OCI-LY7 (cell line): Measurements from ENCODE around the gene ARRDC2. TPM values are rescaled to one million over a fixed set of nuclear protein-coding genes. Genes with fewer than 3 reads are reported as not detected.

Source experiments
- BruUV-seq: library from RNA; stranded (reverse); fragments of 400-500 nt; replicated peaks from 2 replicates; lab custom pipeline; 2021; lab: Mats Ljungman, UMichigan
- CTCF ChIA-PET: fragments of 300-600 bp; sonication (Branson Sonifier 250); formaldehyde crosslinking; loops from one replicate; lab custom pipeline; 2022; ENCODE audit warnings: antibody characterized with exemption; ENCODE audit not compliant: unreplicated experiment; lab: Charles Lee
- POLR2A ChIA-PET: fragments of 300-600 bp; sonication (Branson Sonifier 250); formaldehyde crosslinking; loops from one replicate; lab custom pipeline; 2022; ENCODE audit warnings: antibody characterized with exemption; lab: Charles Lee
- DNase-seq: peaks from one replicate; pipeline ENCODE4 v3.0.0-alpha.2; 2015; ENCODE audit warnings: low spot score
- H2AFZ ChIP-seq: fragments of 200-600 bp; sonication (generic), shearing (Covaris generic); 2 replicates; pipeline ENCODE4 v1.6.1; 2014; ENCODE audit warnings: mild to moderate bottlenecking, antibody characterized with exemption, low read length, moderate library complexity
- H3K27ac ChIP-seq: fragments of 200-600 bp; sonication (generic); 2 replicates; pipeline ENCODE4 v1.5.1; 2014; ENCODE audit warnings: mixed run types, low read depth, mild to moderate bottlenecking, moderate library complexity, low read length, inconsistent platforms; ENCODE audit not compliant: poor library complexity, severe bottlenecking
- H3K36me3 ChIP-seq: fragments of 200-600 bp; sonication (generic); 2 replicates; pipeline ENCODE4 v1.6.1; 2014; ENCODE audit warnings: mild to moderate bottlenecking, antibody characterized with exemption, low read length, moderate library complexity, mixed read lengths; ENCODE audit not compliant: insufficient read depth
- H3K4me1 ChIP-seq: fragments of 200-600 bp; sonication (generic); 2 replicates; pipeline ENCODE4 v1.5.1; 2014; ENCODE audit warnings: mild to moderate bottlenecking, low read length; ENCODE audit not compliant: insufficient read depth, poor library complexity, severe bottlenecking
- H3K4me2 ChIP-seq: fragments of 200-600 bp; sonication (generic); 2 replicates; pipeline ENCODE4 v1.6.1; 2014; ENCODE audit warnings: mild to moderate bottlenecking, low read length
- H3K4me3 ChIP-seq: fragments of 200-600 bp; sonication (generic); 2 replicates; pipeline ENCODE4 v1.5.1; 2014; ENCODE audit warnings: mild to moderate bottlenecking, low read depth, low read length; ENCODE audit not compliant: poor library complexity, severe bottlenecking
- H3K79me2 ChIP-seq: fragments of 200-600 bp; sonication (generic); 2 replicates; pipeline ENCODE4 v1.6.1; 2016; ENCODE audit warnings: low read depth, mild to moderate bottlenecking, low read length, moderate library complexity, mixed read lengths; ENCODE audit not compliant: insufficient read depth
- H3K9me2 ChIP-seq: fragments of 200-600 bp; sonication (generic); 2 replicates; pipeline ENCODE4 v1.6.1; 2016; ENCODE audit warnings: mild to moderate bottlenecking, low read length, mixed read lengths; ENCODE audit not compliant: insufficient read depth
- H3K9me3 ChIP-seq: fragments of 200-600 bp; sonication (generic); 2 replicates; pipeline ENCODE4 v1.6.1; 2014; ENCODE audit warnings: mild to moderate bottlenecking, mixed run types, low read length, mixed read lengths
- H4K20me1 ChIP-seq: fragments of 200-600 bp; sonication (generic); 2 replicates; pipeline ENCODE4 v1.6.1; 2014; ENCODE audit warnings: mild to moderate bottlenecking, antibody characterized with exemption, low read length, moderate library complexity, mixed read lengths; ENCODE audit not compliant: insufficient read depth
- EZH2phosphoT487 ChIP-seq: fragments of 200-600 bp; sonication (generic); IDR thresholded peaks from 2 replicates; pipeline ENCODE4 v1.6.1; 2018; ENCODE audit warnings: low read depth, borderline replicate concordance, mild to moderate bottlenecking, mixed run types, antibody characterized with exemption, low read length, moderate library complexity, mixed read lengths
- intact Hi-C: fragments of 100-400 bp; cut with micrococcal nuclease; formaldehyde crosslinking; loops from one replicate; pipeline ENCODE4 v1.10.0; 2022; ENCODE audit not compliant: unreplicated experiment
- total RNA-seq, 2 experiments: library from RNA; depleted of rRNA in 1 of 2; stranded (reverse); fragments of >200 nt in 1 of 2; shearing (Covaris generic) in 1 of 2; gene quantifications; 2 replicates each; pipeline ENCODE4 v1.2.3, GENCODE V29; 2014 to 2022
- TF ChIP-seq, protein P1 (sequence below): fragments of 200-600 bp; sonication (generic); conservative IDR thresholded peaks from 2 replicates; pipeline ENCODE4 v1.5.1; 2014; ENCODE audit warnings: mild to moderate bottlenecking, antibody characterized with exemption, low read length, moderate library complexity, mixed read lengths

ARRDC2 gene
- total RNA-seq, 2 experiments from 2014 or later, result 30.7 TPM

DNA sequence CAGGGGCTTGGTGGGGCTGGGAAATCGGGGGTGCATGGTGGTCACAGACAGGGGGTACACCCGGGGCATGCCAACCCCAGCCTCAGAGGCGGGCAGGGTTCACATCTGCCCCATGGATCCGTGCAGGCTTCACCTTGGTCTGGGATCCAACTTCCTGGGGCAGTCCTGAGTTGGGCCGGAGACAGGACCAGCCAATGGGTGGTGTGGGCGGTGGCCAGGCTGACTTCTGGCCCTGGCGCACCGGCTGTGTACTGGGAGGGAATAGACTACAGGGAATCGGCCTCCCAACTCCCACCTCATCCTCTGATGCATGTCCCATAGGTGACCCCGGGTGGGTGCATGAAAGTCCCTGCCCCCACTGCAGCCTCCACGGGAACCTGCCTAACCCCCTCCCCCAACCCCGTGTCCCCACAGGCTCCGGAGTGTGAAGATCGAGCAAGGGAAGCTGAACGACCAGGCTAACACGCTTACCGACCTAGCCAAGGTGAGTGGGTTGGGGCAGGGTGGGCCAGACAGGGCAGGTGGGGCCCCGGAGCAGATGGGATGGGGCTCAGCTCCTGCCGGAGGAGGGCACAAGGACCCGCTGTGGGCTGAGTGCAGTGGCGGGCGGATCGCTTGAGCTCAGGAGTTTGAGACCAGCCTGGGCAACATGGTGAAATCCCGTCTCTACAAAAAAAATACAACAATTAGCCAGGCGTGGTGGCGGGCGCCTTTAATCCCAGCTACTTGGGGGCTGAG is 14.7 kb upstream of the ARRDC2 start:
- no peaks in the 10 kb centered on the region for H3K36me3 ChIP-seq
- ChIA-PET POLR2A (interaction anchor here (0.6 kb wide), 1 partner anchor 35 kb away, joined by 3 read pairs; no protein-coding TSS in a partner anchor), CTCF (no interaction called here)
- H3K79me2 ChIP-seq, result no peaks in the 10 kb centered on the region
- peaks cover 12% of the 10 kb centered on the region for H3K4me1 ChIP-seq
- H3K9me2 ChIP-seq, result no peaks in the 10 kb centered on the region
- DNase-seq, result no peak
- no peak overlapping the region for H2AFZ ChIP-seq
- H3K9me3 ChIP-seq, result no peaks in the 10 kb centered on the region
- H3K4me2 ChIP-seq, result no peak overlapping the region
- BruUV-seq, result no TSS peak
- no peak overlapping the region for H3K4me3 ChIP-seq
- no peaks in the 10 kb centered on the region for H4K20me1 ChIP-seq
- intact Hi-C loops, result no loop called here
- TF ChIP-seq EZH2phosphoT487, result no peak
- TF ChIP-seq, protein P1, sequence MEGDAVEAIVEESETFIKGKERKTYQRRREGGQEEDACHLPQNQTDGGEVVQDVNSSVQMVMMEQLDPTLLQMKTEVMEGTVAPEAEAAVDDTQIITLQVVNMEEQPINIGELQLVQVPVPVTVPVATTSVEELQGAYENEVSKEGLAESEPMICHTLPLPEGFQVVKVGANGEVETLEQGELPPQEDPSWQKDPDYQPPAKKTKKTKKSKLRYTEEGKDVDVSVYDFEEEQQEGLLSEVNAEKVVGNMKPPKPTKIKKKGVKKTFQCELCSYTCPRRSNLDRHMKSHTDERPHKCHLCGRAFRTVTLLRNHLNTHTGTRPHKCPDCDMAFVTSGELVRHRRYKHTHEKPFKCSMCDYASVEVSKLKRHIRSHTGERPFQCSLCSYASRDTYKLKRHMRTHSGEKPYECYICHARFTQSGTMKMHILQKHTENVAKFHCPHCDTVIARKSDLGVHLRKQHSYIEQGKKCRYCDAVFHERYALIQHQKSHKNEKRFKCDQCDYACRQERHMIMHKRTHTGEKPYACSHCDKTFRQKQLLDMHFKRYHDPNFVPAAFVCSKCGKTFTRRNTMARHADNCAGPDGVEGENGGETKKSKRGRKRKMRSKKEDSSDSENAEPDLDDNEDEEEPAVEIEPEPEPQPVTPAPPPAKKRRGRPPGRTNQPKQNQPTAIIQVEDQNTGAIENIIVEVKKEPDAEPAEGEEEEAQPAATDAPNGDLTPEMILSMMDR, result no peak
- H3K27ac ChIP-seq, result no peak overlapping the region

DNA sequence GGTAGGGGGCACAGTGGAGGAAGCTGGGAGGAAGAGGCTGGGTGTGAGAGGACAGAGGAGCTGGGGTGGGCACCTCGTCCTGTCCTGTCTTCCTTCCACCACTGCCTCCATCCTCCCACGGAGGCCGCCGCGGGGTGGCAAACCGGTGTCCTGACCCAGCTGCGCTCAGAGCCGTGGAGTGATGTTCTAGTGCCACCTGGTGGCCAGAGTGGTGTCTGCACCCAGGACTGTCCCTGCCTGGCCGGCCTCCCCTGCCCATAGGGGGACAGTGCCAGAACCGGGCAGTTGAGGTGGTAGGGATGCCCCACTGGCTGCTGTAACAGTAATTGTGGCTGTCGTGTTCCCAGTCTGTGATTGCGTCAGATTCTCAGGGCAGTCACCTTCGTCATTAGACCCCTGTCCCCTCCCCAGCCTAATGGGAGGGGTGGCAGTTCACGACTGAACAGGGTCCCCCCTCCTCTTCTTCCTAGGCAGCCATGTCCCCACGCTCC is 11.1 kb upstream of the ARRDC2 start:
- no peak overlapping the region for H2AFZ ChIP-seq
- ChIA-PET CTCF (interaction anchor here (0.6 to 3.9 kb wide), 3 partner anchors 59 to 137 kb away, joined by 4 to 32 read pairs (median 4); partner anchors contain the start of gene RPL18A), POLR2A (interaction anchor here (0.6 to 1.8 kb wide), 6 partner anchors 54 to 624 kb away, joined by 3 to 6 read pairs (median 4); no protein-coding TSS in a partner anchor)
- no peaks in the 10 kb centered on the region for H3K9me2 ChIP-seq
- peak; percentile 84 for DNase-seq
- peak overlapping the region; percentile 72 for H3K27ac ChIP-seq
- intact Hi-C loops, result loop anchor here (1.0 to 5.0 kb wide), 4 partner anchors 51 to 138 kb away; partner anchors contain the start of genes RPL18A and SLC5A5
- peaks cover 31% of the 10 kb centered on the region for H3K4me1 ChIP-seq
- peaks cover 4% of the 10 kb centered on the region; the same call in 1 of the 2 replicates for H3K79me2 ChIP-seq
- no peak for TF ChIP-seq EZH2phosphoT487
- TF ChIP-seq, protein P1, result peak; percentile 95
- peak overlapping the region; percentile 68 for H3K4me3 ChIP-seq
- BruUV-seq, result no TSS peak
- H3K9me3 ChIP-seq, result no peaks in the 10 kb centered on the region
- H3K4me2 ChIP-seq, result peak overlapping the region; percentile 67
- H3K36me3 ChIP-seq, result no peaks in the 10 kb centered on the region
- no peaks in the 10 kb centered on the region for H4K20me1 ChIP-seq
